Suprapubic skin (tissue), 4 donors: ENCODE measurements around the gene HMG20B.

Experiments
- CTCF ChIP-seq, 2 donors: fragments of 200-600 bp in 1 of 2; fragments of 450-650 bp in 1 of 2; sonication (generic) in 1 of 2; IDR thresholded peaks; one replicate each; pipeline ENCODE4 v1.5.1; 2016 to 2019; ENCODE audit warnings: antibody characterized with exemption in 2 of 2, mild to moderate bottlenecking in 1 of 2, moderate library complexity in 1 of 2
- EP300 ChIP-seq: sonication (generic); formaldehyde crosslinking; IDR thresholded peaks from one replicate; pipeline ENCODE4 v1.6.1; 2017; ENCODE audit warnings: antibody characterized with exemption
- POLR2A ChIP-seq, 2 donors: fragments of 450-650 bp; IDR thresholded peaks; one replicate each; pipeline ENCODE4 v1.6.1; 2017; ENCODE audit warnings: antibody characterized with exemption in 2 of 2, mild to moderate bottlenecking in 2 of 2, moderate library complexity in 2 of 2
- POLR2AphosphoS5 ChIP-seq, 3 donors: sonication (generic); formaldehyde crosslinking; IDR thresholded peaks; one replicate each; pipeline ENCODE4 v1.6.1; 2017; ENCODE audit warnings: antibody characterized with exemption in 3 of 3

DNA sequence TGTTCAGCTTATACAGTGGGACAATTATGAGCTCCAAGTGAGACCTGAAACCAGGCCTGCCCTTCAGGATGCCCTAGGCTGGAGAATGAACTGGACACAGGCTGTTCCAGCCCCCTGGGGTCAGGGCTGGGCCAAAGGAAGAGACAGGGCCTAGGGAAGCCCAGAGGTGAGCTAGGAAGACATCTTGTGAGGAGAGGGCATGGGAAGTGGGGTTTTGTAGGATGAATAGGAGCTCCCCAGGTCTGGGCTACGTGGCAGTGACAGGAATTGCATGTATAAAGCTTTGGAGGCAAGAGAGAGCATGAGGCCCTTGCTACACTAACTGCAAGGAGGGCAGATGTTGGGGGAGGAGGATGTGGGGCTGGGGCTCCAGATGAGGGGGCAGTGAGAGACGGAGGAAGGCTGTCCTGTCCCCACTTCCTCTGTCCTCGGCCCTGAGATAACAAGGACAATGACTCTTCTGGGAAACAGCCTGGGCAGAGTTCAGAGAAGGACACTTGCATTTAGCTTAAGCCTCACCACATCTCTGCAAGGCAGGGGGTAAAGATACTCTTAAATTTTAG lies 35.4 kb downstream of the HMG20B start:
- TF ChIP-seq CTCF (IDR thresholded peaks at IDR 0.05) (no peak), POLR2A (IDR thresholded peaks at IDR 0.05) (no peak), POLR2AphosphoS5 (IDR thresholded peaks at IDR 0.05) (no peak), EP300 (no peak)
